Hepatocyte (in vitro differentiated cells): ENCODE measurements around the gene ACOT2.

Experiments
- CTCF ChIP-seq: fragments of 200-600 bp; sonication (generic); IDR thresholded peaks from 2 replicates; pipeline ENCODE4 v1.5.1; 2016; ENCODE audit warnings: antibody characterized with exemption, mild to moderate bottlenecking; ENCODE audit not compliant: poor library complexity
- EZH2 ChIP-seq: fragments of 200-600 bp; sonication (generic); IDR thresholded peaks from 2 replicates; pipeline ENCODE4 v1.6.1; 2016; ENCODE audit warnings: antibody characterized with exemption, mild to moderate bottlenecking, borderline replicate concordance
- EZH2phosphoT487 ChIP-seq: fragments of 200-600 bp; sonication (generic); IDR thresholded peaks from one replicate; pipeline ENCODE4 v1.6.1; 2018; ENCODE audit warnings: antibody characterized with exemption, mild to moderate bottlenecking, low read depth, moderate library complexity; ENCODE audit not compliant: unreplicated experiment, severe bottlenecking

- TF ChIP-seq CTCF (no peak), EZH2 (no peak), EZH2phosphoT487 (no peak)
Measured at GRCh38 chr14:73553845-73554244, 15.2 kb upstream of the ACOT2 start.
